Hepatocyte (in vitro differentiated cells): Measurements from ENCODE around the gene BACH2. TPM values are rescaled to one million over a fixed set of nuclear protein-coding genes. Genes with fewer than 3 reads are reported as not detected.

ENCODE experiments used
- DNase-seq: peaks from one replicate; pipeline ENCODE4 v3.0.0-alpha.2; 2016; ENCODE audit warnings: low spot score
- H2AFZ ChIP-seq: fragments of 200-600 bp; sonication (generic); 2 replicates; pipeline ENCODE4 v1.6.0; 2016; ENCODE audit warnings: antibody characterized with exemption, mild to moderate bottlenecking
- H3K27ac ChIP-seq: fragments of 200-600 bp; sonication (generic); 2 replicates; pipeline ENCODE4 v1.5.1; 2016; ENCODE audit warnings: mild to moderate bottlenecking
- H3K27me3 ChIP-seq: fragments of 200-600 bp; sonication (generic); 2 replicates; pipeline ENCODE4 v1.6.1; 2016
- H3K36me3 ChIP-seq: fragments of 200-600 bp; sonication (generic); replicated peaks from 2 replicates; pipeline ENCODE4 v1.5.1; 2016; ENCODE audit warnings: low read depth; ENCODE audit not compliant: insufficient read depth
- H3K4me1 ChIP-seq: fragments of 200-600 bp; sonication (generic); 2 replicates; pipeline ENCODE4 v1.5.1; 2016; ENCODE audit warnings: mild to moderate bottlenecking, moderate library complexity; ENCODE audit not compliant: insufficient read depth
- H3K4me2 ChIP-seq: fragments of 200-600 bp; sonication (generic); 2 replicates; pipeline ENCODE4 v1.6.0; 2016
- H3K4me3 ChIP-seq: fragments of 200-600 bp; sonication (generic); 2 replicates; pipeline ENCODE4 v1.5.1; 2016; ENCODE audit warnings: mild to moderate bottlenecking
- H3K79me2 ChIP-seq: fragments of 200-600 bp; sonication (generic); 2 replicates; pipeline ENCODE4 v1.6.0; 2017; ENCODE audit warnings: mild to moderate bottlenecking
- H3K9me2 ChIP-seq: fragments of 200-600 bp; sonication (generic); replicated peaks from 2 replicates; pipeline ENCODE4 v1.6.0; 2017; ENCODE audit warnings: mild to moderate bottlenecking; ENCODE audit not compliant: insufficient read depth
- H3K9me3 ChIP-seq: fragments of 200-600 bp; sonication (generic); 2 replicates; pipeline ENCODE4 v1.5.1; 2016; ENCODE audit warnings: low read depth, mild to moderate bottlenecking
- H4K20me1 ChIP-seq: fragments of 200-600 bp; sonication (generic); 2 replicates; pipeline ENCODE4 v1.6.0; 2016; ENCODE audit warnings: mild to moderate bottlenecking; ENCODE audit not compliant: insufficient read depth, poor library complexity, severe bottlenecking
- EZH2 ChIP-seq: fragments of 200-600 bp; sonication (generic); IDR thresholded peaks from 2 replicates; pipeline ENCODE4 v1.6.1; 2016; ENCODE audit warnings: antibody characterized with exemption, mild to moderate bottlenecking, borderline replicate concordance
- EZH2phosphoT487 ChIP-seq: fragments of 200-600 bp; sonication (generic); IDR thresholded peaks from one replicate; pipeline ENCODE4 v1.6.1; 2018; ENCODE audit warnings: antibody characterized with exemption, mild to moderate bottlenecking, low read depth, moderate library complexity; ENCODE audit not compliant: unreplicated experiment, severe bottlenecking
- WGBS: methylation state at CpG from one replicate; pipeline ENCODE4 v1.1.6; 2016; ENCODE audit warnings: low lambda C conversion rate; ENCODE audit errors: missing lambda C conversion rate; 5-methylcytosine and 5-hydroxymethylcytosine counted together
- polyA plus RNA-seq: library from polyadenylated mRNA; unstranded; fragments of >200 nt; fragmentation: Nextera tagmentation; extraction: Ambion mirVana; gene quantifications from 2 replicates; pipeline ENCODE4 v1.2.1, GENCODE V29; 2016
- total RNA-seq: library from RNA; depleted of rRNA; stranded (reverse); fragments of >200 nt; gene quantifications from 2 replicates; pipeline ENCODE4 v1.2.3, GENCODE V29; 2014
- TF ChIP-seq, protein P1 (sequence below): fragments of 200-600 bp; sonication (generic); IDR thresholded peaks from 2 replicates; pipeline ENCODE4 v1.5.1; 2016; ENCODE audit warnings: antibody characterized with exemption, mild to moderate bottlenecking; ENCODE audit not compliant: poor library complexity

The BACH2 gene
- total and polyA plus RNA-seq, 2 experiments from 2014 or later = 2.3 to 2.6 TPM

DNA sequence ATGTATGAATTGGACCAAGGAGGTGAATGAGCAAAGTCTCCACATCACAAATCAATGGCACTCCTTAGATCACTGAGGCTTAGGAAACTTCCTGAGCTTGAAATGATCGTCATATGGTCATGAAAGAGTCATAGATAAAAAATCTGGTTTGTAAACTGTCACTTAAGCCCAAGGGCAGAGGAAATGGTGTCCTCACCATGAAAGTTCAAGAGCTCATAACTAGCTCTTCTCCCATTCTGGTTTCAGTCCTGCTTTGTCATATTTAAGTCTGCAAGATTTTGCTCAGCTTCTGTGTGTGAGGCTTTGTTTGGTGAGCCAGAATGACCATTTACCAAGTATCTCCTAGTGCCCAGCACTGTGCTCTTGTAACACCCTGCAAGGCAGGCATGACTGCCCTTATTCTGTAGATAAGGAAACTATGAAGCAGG, 341.9 kb downstream of the BACH2 start:
- H3K9me3 ChIP-seq = no peaks in the 10 kb centered on the region
- WGBS = 35% methylated on average over 1 of the region's 1 CpG
- H4K20me1 ChIP-seq = no peaks in the 10 kb centered on the region
- H3K9me2 ChIP-seq = no peaks in the 10 kb centered on the region
- no peaks in the 10 kb centered on the region for H3K36me3 ChIP-seq
- H3K4me3 ChIP-seq = no peak overlapping the region
- no peak overlapping the region for H3K4me2 ChIP-seq
- no peak overlapping the region for H2AFZ ChIP-seq
- no peak for DNase-seq
- H3K79me2 ChIP-seq = no peaks in the 10 kb centered on the region
- H3K27ac ChIP-seq = no peak overlapping the region
- no peaks in the 10 kb centered on the region for H3K27me3 ChIP-seq
- no peaks in the 10 kb centered on the region for H3K4me1 ChIP-seq
- TF ChIP-seq, protein P1, sequence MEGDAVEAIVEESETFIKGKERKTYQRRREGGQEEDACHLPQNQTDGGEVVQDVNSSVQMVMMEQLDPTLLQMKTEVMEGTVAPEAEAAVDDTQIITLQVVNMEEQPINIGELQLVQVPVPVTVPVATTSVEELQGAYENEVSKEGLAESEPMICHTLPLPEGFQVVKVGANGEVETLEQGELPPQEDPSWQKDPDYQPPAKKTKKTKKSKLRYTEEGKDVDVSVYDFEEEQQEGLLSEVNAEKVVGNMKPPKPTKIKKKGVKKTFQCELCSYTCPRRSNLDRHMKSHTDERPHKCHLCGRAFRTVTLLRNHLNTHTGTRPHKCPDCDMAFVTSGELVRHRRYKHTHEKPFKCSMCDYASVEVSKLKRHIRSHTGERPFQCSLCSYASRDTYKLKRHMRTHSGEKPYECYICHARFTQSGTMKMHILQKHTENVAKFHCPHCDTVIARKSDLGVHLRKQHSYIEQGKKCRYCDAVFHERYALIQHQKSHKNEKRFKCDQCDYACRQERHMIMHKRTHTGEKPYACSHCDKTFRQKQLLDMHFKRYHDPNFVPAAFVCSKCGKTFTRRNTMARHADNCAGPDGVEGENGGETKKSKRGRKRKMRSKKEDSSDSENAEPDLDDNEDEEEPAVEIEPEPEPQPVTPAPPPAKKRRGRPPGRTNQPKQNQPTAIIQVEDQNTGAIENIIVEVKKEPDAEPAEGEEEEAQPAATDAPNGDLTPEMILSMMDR = no peak
- TF ChIP-seq EZH2 (no peak), EZH2phosphoT487 (no peak)

- Histone ChIP-seq H3K27me3 (no peaks in the 10 kb centered on the region), H3K4me1 (no peaks in the 10 kb centered on the region), H3K27ac (no peak overlapping the region), H3K4me2 (no peak overlapping the region), H3K9me3 (no peaks in the 10 kb centered on the region), H3K79me2 (no peaks in the 10 kb centered on the region), H2AFZ (no peak overlapping the region), H3K36me3 (no peaks in the 10 kb centered on the region), H4K20me1 (no peaks in the 10 kb centered on the region), H3K4me3 (no peak overlapping the region), H3K9me2 (no peaks in the 10 kb centered on the region)
- no peak for DNase-seq
- 67% methylated on average over 4 of the region's 4 CpGs for WGBS
- TF ChIP-seq, protein P1 = no peak
- TF ChIP-seq EZH2phosphoT487 (no peak), EZH2 (no peak)
These were observed 344.0 kb downstream of the BACH2 start for GRCh38 chr6:89952686-89953085.

GRCh38 chr6:89952105-89952671, 344.5 kb downstream of the BACH2 start:
- Histone ChIP-seq H3K4me3 (no peak overlapping the region), H3K36me3 (no peaks in the 10 kb centered on the region), H3K4me2 (no peak overlapping the region), H4K20me1 (no peaks in the 10 kb centered on the region), H3K27ac (no peak overlapping the region), H2AFZ (no peak overlapping the region), H3K27me3 (no peaks in the 10 kb centered on the region), H3K9me2 (no peaks in the 10 kb centered on the region), H3K79me2 (no peaks in the 10 kb centered on the region), H3K9me3 (no peaks in the 10 kb centered on the region), H3K4me1 (no peaks in the 10 kb centered on the region)
- TF ChIP-seq EZH2 (no peak), EZH2phosphoT487 (no peak)
- TF ChIP-seq, protein P1 = no peak
- WGBS = 51% methylated on average over 6 of the region's 6 CpGs
- no peak for DNase-seq
